Measurements from ENCODE around the gene UBE3D. TPM values are rescaled to one million over a fixed set of nuclear protein-coding genes. Genes with fewer than 3 reads are reported as not detected.

Gene UBE3D
- total and polyA plus RNA-seq, 2 experiments from 2014 or later, result 7.3 to 11.4 TPM

GRCh38 chr6:82904860-82905259 is 160.8 kb downstream of the UBE3D start:
- no peaks in the 10 kb centered on the region for H3K9me2 ChIP-seq (replicated peaks; ENCODE audit: insufficient read depth)
- peaks cover 18% of the 10 kb centered on the region for H3K4me1 ChIP-seq (ENCODE audit: insufficient read depth)
- no peaks in the 10 kb centered on the region for H3K36me3 ChIP-seq (replicated peaks; ENCODE audit: insufficient read depth, low read depth)
- no peak for DNase-seq (ENCODE audit: low spot score)
- H3K27ac ChIP-seq, result no peak overlapping the region
- H3K27me3 ChIP-seq, result no peaks in the 10 kb centered on the region
- 93% methylated on average over 1 of the region's 1 CpG for WGBS (ENCODE audit: low lambda C conversion rate, missing lambda C conversion rate)
- H3K79me2 ChIP-seq, result no peaks in the 10 kb centered on the region
- no peak for TF ChIP-seq CTCF (IDR thresholded peaks at IDR 0.05; ENCODE audit: poor library complexity)
- no peaks in the 10 kb centered on the region for H4K20me1 ChIP-seq (ENCODE audit: insufficient read depth, poor library complexity, severe bottlenecking)
- H3K4me3 ChIP-seq, result no peak overlapping the region
- H3K9me3 ChIP-seq (ENCODE audit: low read depth), result no peaks in the 10 kb centered on the region
- no peak overlapping the region for H3K4me2 ChIP-seq
- H2AFZ ChIP-seq, result no peak overlapping the region

GRCh38 chr6:82904257-82904656 is 161.4 kb downstream of the UBE3D start:
- Histone ChIP-seq H3K4me3 (no peak overlapping the region), H3K27me3 (no peaks in the 10 kb centered on the region), H3K4me2 (no peak overlapping the region), H3K79me2 (no peaks in the 10 kb centered on the region), H3K27ac (no peak overlapping the region), H4K20me1 (ENCODE audit: insufficient read depth, poor library complexity, severe bottlenecking) (no peaks in the 10 kb centered on the region), H3K36me3 (replicated peaks; ENCODE audit: insufficient read depth, low read depth) (no peaks in the 10 kb centered on the region), H3K9me3 (ENCODE audit: low read depth) (no peaks in the 10 kb centered on the region), H3K4me1 (ENCODE audit: insufficient read depth) (peaks cover 14% of the 10 kb centered on the region), H2AFZ (no peak overlapping the region), H3K9me2 (replicated peaks; ENCODE audit: insufficient read depth) (no peaks in the 10 kb centered on the region)
- no peak for DNase-seq (ENCODE audit: low spot score)
- TF ChIP-seq EZH2phosphoT487 (IDR thresholded peaks at IDR 0.05; ENCODE audit: low read depth, severe bottlenecking, unreplicated experiment), result no peak
- TF ChIP-seq CTCF (IDR thresholded peaks at IDR 0.05; ENCODE audit: poor library complexity), result no peak
- no peak for TF ChIP-seq EZH2 (IDR thresholded peaks at IDR 0.05; ENCODE audit: borderline replicate concordance)
- WGBS (ENCODE audit: low lambda C conversion rate, missing lambda C conversion rate), result 63% methylated on average over 4 of the region's 4 CpGs

GRCh38 chr6:82902290-82902689 is 163.4 kb downstream of the UBE3D start:
- Histone ChIP-seq H3K4me3 (no peak overlapping the region), H3K9me2 (replicated peaks; ENCODE audit: insufficient read depth) (no peaks in the 10 kb centered on the region), H3K4me1 (ENCODE audit: insufficient read depth) (peaks cover 10% of the 10 kb centered on the region), H3K36me3 (replicated peaks; ENCODE audit: insufficient read depth, low read depth) (no peaks in the 10 kb centered on the region), H3K9me3 (ENCODE audit: low read depth) (no peaks in the 10 kb centered on the region), H3K27ac (no peak overlapping the region), H3K79me2 (no peaks in the 10 kb centered on the region), H4K20me1 (ENCODE audit: insufficient read depth, poor library complexity, severe bottlenecking) (no peaks in the 10 kb centered on the region), H3K4me2 (no peak overlapping the region), H3K27me3 (no peaks in the 10 kb centered on the region), H2AFZ (no peak overlapping the region)
- WGBS (ENCODE audit: low lambda C conversion rate, missing lambda C conversion rate), result 93% methylated on average over 2 of the region's 2 CpGs
- no peak for TF ChIP-seq CTCF (IDR thresholded peaks at IDR 0.05; ENCODE audit: poor library complexity)
- TF ChIP-seq EZH2phosphoT487 (IDR thresholded peaks at IDR 0.05; ENCODE audit: low read depth, severe bottlenecking, unreplicated experiment), result no peak
- TF ChIP-seq EZH2 (IDR thresholded peaks at IDR 0.05; ENCODE audit: borderline replicate concordance), result no peak
- no peak for DNase-seq (ENCODE audit: low spot score)

- Histone ChIP-seq H3K4me2 (no peak overlapping the region), H3K9me3 (ENCODE audit: low read depth) (no peaks in the 10 kb centered on the region), H3K4me1 (ENCODE audit: insufficient read depth) (no peaks in the 10 kb centered on the region), H4K20me1 (ENCODE audit: insufficient read depth, poor library complexity, severe bottlenecking) (no peaks in the 10 kb centered on the region), H3K79me2 (no peaks in the 10 kb centered on the region), H3K27me3 (no peaks in the 10 kb centered on the region), H2AFZ (no peak overlapping the region), H3K27ac (no peak overlapping the region), H3K9me2 (replicated peaks; ENCODE audit: insufficient read depth) (no peaks in the 10 kb centered on the region), H3K36me3 (replicated peaks; ENCODE audit: insufficient read depth, low read depth) (no peaks in the 10 kb centered on the region), H3K4me3 (no peak overlapping the region)
- TF ChIP-seq CTCF (IDR thresholded peaks at IDR 0.05; ENCODE audit: poor library complexity), result no peak
- no peak for DNase-seq (ENCODE audit: low spot score)
- WGBS (ENCODE audit: low lambda C conversion rate, missing lambda C conversion rate), result 97% methylated on average over 6 of the region's 6 CpGs
Measured at GRCh38 chr6:82894653-82895259, 170.9 kb downstream of the UBE3D start.
